Spleen (tissue), 7 donors: ENCODE measurements around the gene LCLAT1.

Experiments used
- CTCF ChIP-seq, 11 experiments: fragments of 200-600 bp in 7 of 11; fragments of 450-650 bp in 4 of 11; sonication (generic) in 4 of 11; IDR thresholded peaks in 8 of 11; conservative IDR thresholded peaks in 3 of 11; 1 replicate in 7 of 11; 2 replicates in 4 of 11; pipeline versions ENCODE4 v1.4.0 to v1.8.0; 2016 to 2021; ENCODE audit warnings: antibody characterized with exemption in 11 of 11, inconsistent platforms in 4 of 11, mild to moderate bottlenecking in 1 of 11
- POLR2AphosphoS5 ChIP-seq, 3 donors: sonication (generic); formaldehyde crosslinking; IDR thresholded peaks; one replicate each; pipeline ENCODE4 v1.5.1; 2017; ENCODE audit warnings: antibody characterized with exemption in 3 of 3
- donor health status: DM: no; HTN: no; CAD: no; lungs with moderate emphysema.
- donor health status: DM: no; HTN: no; CAD: no.
- donor health status: DM: no; HTN: no; CAD: no.

- TF ChIP-seq POLR2AphosphoS5 (IDR thresholded peaks at IDR 0.05) (no peak), CTCF (IDR thresholded peaks at IDR 0.05 in 8 of 11, conservative IDR thresholded peaks at IDR 0.05 in 3 of 11) (no peak)
Observed at GRCh38 chr2:30680121-30680520, 233.1 kb downstream of the LCLAT1 start.
